ENCODE results near the gene SH2D3A. TPM values are rescaled to one million over a fixed set of nuclear protein-coding genes. Genes with fewer than 3 reads are reported as not detected.

SH2D3A gene
- total and polyA plus RNA-seq, 2 of the 8 experiments (the other 6 are each of a cell fraction or from before 2014, with no cell fraction given), result 14.5 to 22.1 TPM

- TF ChIP-seq, protein P1, sequence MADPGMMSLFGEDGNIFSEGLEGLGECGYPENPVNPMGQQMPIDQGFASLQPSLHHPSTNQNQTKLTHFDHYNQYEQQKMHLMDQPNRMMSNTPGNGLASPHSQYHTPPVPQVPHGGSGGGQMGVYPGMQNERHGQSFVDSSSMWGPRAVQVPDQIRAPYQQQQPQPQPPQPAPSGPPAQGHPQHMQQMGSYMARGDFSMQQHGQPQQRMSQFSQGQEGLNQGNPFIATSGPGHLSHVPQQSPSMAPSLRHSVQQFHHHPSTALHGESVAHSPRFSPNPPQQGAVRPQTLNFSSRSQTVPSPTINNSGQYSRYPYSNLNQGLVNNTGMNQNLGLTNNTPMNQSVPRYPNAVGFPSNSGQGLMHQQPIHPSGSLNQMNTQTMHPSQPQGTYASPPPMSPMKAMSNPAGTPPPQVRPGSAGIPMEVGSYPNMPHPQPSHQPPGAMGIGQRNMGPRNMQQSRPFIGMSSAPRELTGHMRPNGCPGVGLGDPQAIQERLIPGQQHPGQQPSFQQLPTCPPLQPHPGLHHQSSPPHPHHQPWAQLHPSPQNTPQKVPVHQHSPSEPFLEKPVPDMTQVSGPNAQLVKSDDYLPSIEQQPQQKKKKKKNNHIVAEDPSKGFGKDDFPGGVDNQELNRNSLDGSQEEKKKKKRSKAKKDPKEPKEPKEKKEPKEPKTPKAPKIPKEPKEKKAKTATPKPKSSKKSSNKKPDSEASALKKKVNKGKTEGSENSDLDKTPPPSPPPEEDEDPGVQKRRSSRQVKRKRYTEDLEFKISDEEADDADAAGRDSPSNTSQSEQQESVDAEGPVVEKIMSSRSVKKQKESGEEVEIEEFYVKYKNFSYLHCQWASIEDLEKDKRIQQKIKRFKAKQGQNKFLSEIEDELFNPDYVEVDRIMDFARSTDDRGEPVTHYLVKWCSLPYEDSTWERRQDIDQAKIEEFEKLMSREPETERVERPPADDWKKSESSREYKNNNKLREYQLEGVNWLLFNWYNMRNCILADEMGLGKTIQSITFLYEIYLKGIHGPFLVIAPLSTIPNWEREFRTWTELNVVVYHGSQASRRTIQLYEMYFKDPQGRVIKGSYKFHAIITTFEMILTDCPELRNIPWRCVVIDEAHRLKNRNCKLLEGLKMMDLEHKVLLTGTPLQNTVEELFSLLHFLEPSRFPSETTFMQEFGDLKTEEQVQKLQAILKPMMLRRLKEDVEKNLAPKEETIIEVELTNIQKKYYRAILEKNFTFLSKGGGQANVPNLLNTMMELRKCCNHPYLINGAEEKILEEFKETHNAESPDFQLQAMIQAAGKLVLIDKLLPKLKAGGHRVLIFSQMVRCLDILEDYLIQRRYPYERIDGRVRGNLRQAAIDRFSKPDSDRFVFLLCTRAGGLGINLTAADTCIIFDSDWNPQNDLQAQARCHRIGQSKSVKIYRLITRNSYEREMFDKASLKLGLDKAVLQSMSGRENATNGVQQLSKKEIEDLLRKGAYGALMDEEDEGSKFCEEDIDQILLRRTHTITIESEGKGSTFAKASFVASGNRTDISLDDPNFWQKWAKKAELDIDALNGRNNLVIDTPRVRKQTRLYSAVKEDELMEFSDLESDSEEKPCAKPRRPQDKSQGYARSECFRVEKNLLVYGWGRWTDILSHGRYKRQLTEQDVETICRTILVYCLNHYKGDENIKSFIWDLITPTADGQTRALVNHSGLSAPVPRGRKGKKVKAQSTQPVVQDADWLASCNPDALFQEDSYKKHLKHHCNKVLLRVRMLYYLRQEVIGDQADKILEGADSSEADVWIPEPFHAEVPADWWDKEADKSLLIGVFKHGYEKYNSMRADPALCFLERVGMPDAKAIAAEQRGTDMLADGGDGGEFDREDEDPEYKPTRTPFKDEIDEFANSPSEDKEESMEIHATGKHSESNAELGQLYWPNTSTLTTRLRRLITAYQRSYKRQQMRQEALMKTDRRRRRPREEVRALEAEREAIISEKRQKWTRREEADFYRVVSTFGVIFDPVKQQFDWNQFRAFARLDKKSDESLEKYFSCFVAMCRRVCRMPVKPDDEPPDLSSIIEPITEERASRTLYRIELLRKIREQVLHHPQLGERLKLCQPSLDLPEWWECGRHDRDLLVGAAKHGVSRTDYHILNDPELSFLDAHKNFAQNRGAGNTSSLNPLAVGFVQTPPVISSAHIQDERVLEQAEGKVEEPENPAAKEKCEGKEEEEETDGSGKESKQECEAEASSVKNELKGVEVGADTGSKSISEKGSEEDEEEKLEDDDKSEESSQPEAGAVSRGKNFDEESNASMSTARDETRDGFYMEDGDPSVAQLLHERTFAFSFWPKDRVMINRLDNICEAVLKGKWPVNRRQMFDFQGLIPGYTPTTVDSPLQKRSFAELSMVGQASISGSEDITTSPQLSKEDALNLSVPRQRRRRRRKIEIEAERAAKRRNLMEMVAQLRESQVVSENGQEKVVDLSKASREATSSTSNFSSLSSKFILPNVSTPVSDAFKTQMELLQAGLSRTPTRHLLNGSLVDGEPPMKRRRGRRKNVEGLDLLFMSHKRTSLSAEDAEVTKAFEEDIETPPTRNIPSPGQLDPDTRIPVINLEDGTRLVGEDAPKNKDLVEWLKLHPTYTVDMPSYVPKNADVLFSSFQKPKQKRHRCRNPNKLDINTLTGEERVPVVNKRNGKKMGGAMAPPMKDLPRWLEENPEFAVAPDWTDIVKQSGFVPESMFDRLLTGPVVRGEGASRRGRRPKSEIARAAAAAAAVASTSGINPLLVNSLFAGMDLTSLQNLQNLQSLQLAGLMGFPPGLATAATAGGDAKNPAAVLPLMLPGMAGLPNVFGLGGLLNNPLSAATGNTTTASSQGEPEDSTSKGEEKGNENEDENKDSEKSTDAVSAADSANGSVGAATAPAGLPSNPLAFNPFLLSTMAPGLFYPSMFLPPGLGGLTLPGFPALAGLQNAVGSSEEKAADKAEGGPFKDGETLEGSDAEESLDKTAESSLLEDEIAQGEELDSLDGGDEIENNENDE (IDR thresholded peaks at IDR 0.05; ENCODE audit: insufficient replicate concordance, low read length), result no peak
- TF ChIP-seq KDM4A (IDR thresholded peaks at IDR 0.05; ENCODE audit: low read depth, low read length, severe bottlenecking) (no peak), KDM5A (IDR thresholded peaks at IDR 0.05; ENCODE audit: low read length) (no peak)
Measured at GRCh38 chr19:6743714-6744380, 23.4 kb downstream of the SH2D3A start (continued).

All from H1 (cell line).